ENCODE measurements around the gene ZNF800. TPM values are rescaled to one million over a fixed set of nuclear protein-coding genes. Genes with fewer than 3 reads are reported as not detected.

The ZNF800 gene
- polyA plus RNA-seq, 1 of the 3 experiments (the other 2 are of a cell fraction) = 9.2 TPM

- no peaks in the 10 kb centered on the region for H3K4me1 ChIP-seq (ENCODE audit: control insufficient read depth in 1 of 2, insufficient read depth in 2 of 2, low read depth in 1 of 2, low read length in 1 of 2)
- no peaks in the 10 kb centered on the region for H3K36me3 ChIP-seq (replicated peaks in 1 of 2; ENCODE audit: control insufficient read depth in 1 of 2, insufficient read depth in 2 of 2, low read length in 1 of 2)
- no peak for DNase-seq
- no peak overlapping the region for H3K27ac ChIP-seq (ENCODE audit: low read depth in 2 of 2, low read length in 1 of 2)
- WGBS (ENCODE audit: low lambda C conversion rate) = 53% methylated on average over 5 of the region's 5 CpGs
- no peaks in the 10 kb centered on the region for H3K79me2 ChIP-seq (ENCODE audit: insufficient read depth)
- TF ChIP-seq GATA2 (CRISPR knock-in tag; IDR thresholded peaks at IDR 0.05) (no peak), NRF1 (IDR thresholded peaks at IDR 0.05; ENCODE audit: low read depth, low read length) (no peak), TEAD4 (IDR thresholded peaks at IDR 0.05; ENCODE audit: borderline replicate concordance, insufficient read depth) (no peak), EZH2phosphoT487 (IDR thresholded peaks at IDR 0.05; ENCODE audit: borderline replicate concordance, low read depth) (no peak), SIN3A (IDR thresholded peaks at IDR 0.05; ENCODE audit: borderline replicate concordance, low read depth, low read length) (no peak), TCF12 (IDR thresholded peaks at IDR 0.05) (no peak), JUND (IDR thresholded peaks at IDR 0.05) (no peak), ZBTB33 (IDR thresholded peaks at IDR 0.05; ENCODE audit: borderline replicate concordance, low read depth) (no peak), RFX5 (IDR thresholded peaks at IDR 0.05; ENCODE audit: low read length) (no peak), RXRA (IDR thresholded peaks at IDR 0.05; ENCODE audit: borderline replicate concordance, low read depth) (no peak)
- no peak overlapping the region for H2AFZ ChIP-seq (ENCODE audit: low read depth)
- no peak overlapping the region for H3K4me3 ChIP-seq (ENCODE audit: low read depth in 2 of 2, low read length in 1 of 2)
- no peaks in the 10 kb centered on the region for H3K9me3 ChIP-seq
- no peaks in the 10 kb centered on the region for H3K9me2 ChIP-seq
- H3F3A ChIP-seq (replicated peaks; ENCODE audit: insufficient read depth) = no peaks in the 10 kb centered on the region
- H4K20me1 ChIP-seq (ENCODE audit: insufficient read depth) = no peaks in the 10 kb centered on the region
- H3K4me2 ChIP-seq = no peak overlapping the region
- POLR2A ChIA-PET = no interaction called here
- no peak overlapping the region for H3K9ac ChIP-seq
- H3K27me3 ChIP-seq (ENCODE audit: insufficient read depth) = 0 out of 2 replicates have a peak, but pooled peaks cover 6% of the 10 kb centered on the region
- CTCF ChIA-PET = interaction anchor here (0.9 to 1.3 kb wide), 2 partner anchors 19 to 68 kb away, joined by 3 to 4 read pairs; no protein-coding TSS in a partner anchor
Observed at GRCh38 chr7:127322351-127322750, 70.2 kb downstream of the ZNF800 start.

GRCh38 chr7:127320974-127321373 lies 71.5 kb downstream of the ZNF800 start:
- no peak overlapping the region for H3K4me3 ChIP-seq (ENCODE audit: low read depth in 2 of 2, low read length in 1 of 2)
- WGBS (ENCODE audit: low lambda C conversion rate) = 20% methylated on average over 4 of the region's 4 CpGs
- H3K36me3 ChIP-seq (replicated peaks in 1 of 2; ENCODE audit: control insufficient read depth in 1 of 2, insufficient read depth in 2 of 2, low read length in 1 of 2) = no peaks in the 10 kb centered on the region
- POLR2A ChIA-PET = no interaction called here
- no peaks in the 10 kb centered on the region for H3K79me2 ChIP-seq (ENCODE audit: insufficient read depth)
- 0 out of 2 replicates have a peak, but pooled peaks cover 6% of the 10 kb centered on the region for H3K27me3 ChIP-seq (ENCODE audit: insufficient read depth)
- H3K4me1 ChIP-seq (ENCODE audit: control insufficient read depth in 1 of 2, insufficient read depth in 2 of 2, low read depth in 1 of 2, low read length in 1 of 2) = no peaks in the 10 kb centered on the region
- H4K20me1 ChIP-seq (ENCODE audit: insufficient read depth) = no peaks in the 10 kb centered on the region
- no peak overlapping the region for H3K4me2 ChIP-seq
- no peak overlapping the region for H3K9ac ChIP-seq
- H3K9me3 ChIP-seq = no peaks in the 10 kb centered on the region
- no peaks in the 10 kb centered on the region for H3F3A ChIP-seq (replicated peaks; ENCODE audit: insufficient read depth)
- no peak for DNase-seq
- no peak overlapping the region for H3K27ac ChIP-seq (ENCODE audit: low read depth in 2 of 2, low read length in 1 of 2)
- H2AFZ ChIP-seq (ENCODE audit: low read depth) = no peak overlapping the region
- no peaks in the 10 kb centered on the region for H3K9me2 ChIP-seq
- CTCF ChIA-PET = interaction anchor here (0.7 to 1.5 kb wide), 2 partner anchors 12 to 214 kb away, joined by 3 read pairs; no protein-coding TSS in a partner anchor
- TF ChIP-seq MXI1 (IDR thresholded peaks at IDR 0.05; ENCODE audit: low read depth, low read length) = no peak
- no peak for TF ChIP-seq MEF2A (IDR thresholded peaks at IDR 0.05; ENCODE audit: borderline replicate concordance, low read depth)
- TF ChIP-seq TCF12 (IDR thresholded peaks at IDR 0.05) = no peak
- no peak for TF ChIP-seq MAX (IDR thresholded peaks at IDR 0.05; ENCODE audit: low read depth)
- TF ChIP-seq SIN3A (IDR thresholded peaks at IDR 0.05; ENCODE audit: borderline replicate concordance, low read depth, low read length) = no peak
- TF ChIP-seq POLR2AphosphoS5 (IDR thresholded peaks at IDR 0.05; ENCODE audit: low read depth, low read length) = no peak
- TF ChIP-seq TAF1 (IDR thresholded peaks at IDR 0.05; ENCODE audit: borderline replicate concordance, low read depth, low read length) = no peak
- TF ChIP-seq ZBTB33 (IDR thresholded peaks at IDR 0.05; ENCODE audit: borderline replicate concordance, low read depth) = no peak
- TF ChIP-seq GABPA (IDR thresholded peaks at IDR 0.05; ENCODE audit: low read depth) = no peak
- TF ChIP-seq RFX5 (IDR thresholded peaks at IDR 0.05; ENCODE audit: low read length) = no peak
- TF ChIP-seq FOXJ3 (CRISPR knock-in tag; IDR thresholded peaks at IDR 0.05) = no peak
- TF ChIP-seq FOXM1 (IDR thresholded peaks at IDR 0.05; ENCODE audit: low read depth) = no peak
- no peak for TF ChIP-seq EP300 (IDR thresholded peaks at IDR 0.05; ENCODE audit: borderline replicate concordance in 1 of 2, low read depth in 1 of 2, low read length in 1 of 2)
- TF ChIP-seq NRF1 (IDR thresholded peaks at IDR 0.05; ENCODE audit: low read depth, low read length) = no peak
- TF ChIP-seq RXRA (IDR thresholded peaks at IDR 0.05; ENCODE audit: borderline replicate concordance, low read depth) = no peak
- no peak for TF ChIP-seq NFIC (IDR thresholded peaks at IDR 0.05; ENCODE audit: borderline replicate concordance)
- no peak for TF ChIP-seq CTCF (IDR thresholded peaks at IDR 0.05)
